Measurements from ENCODE around the gene NBAS. TPM values are rescaled to one million over a fixed set of nuclear protein-coding genes. Genes with fewer than 3 reads are reported as not detected.

NBAS gene
- total and polyA plus RNA-seq, 9 of the 15 experiments (the other 6 are each of a cell fraction or from before 2014, with no cell fraction given), result 15.3 to 94.4 (median 69.9) TPM

- no peak for TF ChIP-seq MLLT1 (IDR thresholded peaks at IDR 0.05)
- no peak; the same call in 1 of the 2 replicates for TF ChIP-seq GABPA (tag; conservative IDR thresholded peaks at IDR 0.05; ENCODE audit: low read depth)
- TF ChIP-seq EP400 (IDR thresholded peaks at IDR 0.05), result peak; percentile 36; the same call in 1 of the 2 replicates
- TF ChIP-seq MBD1 (CRISPR knock-in tag; IDR thresholded peaks at IDR 0.05), result no peak
- no peak for TF ChIP-seq SMARCE1 (IDR thresholded peaks at IDR 0.05)
- TF ChIP-seq L3MBTL2 (IDR thresholded peaks at IDR 0.05), result peak; percentile 75
- TF ChIP-seq POU5F1 (IDR thresholded peaks at IDR 0.05; ENCODE audit: borderline replicate concordance, low read depth, low read length, partially characterized antibody), result no peak
- TF ChIP-seq ZNF263 (CRISPR knock-in tag; IDR thresholded peaks at IDR 0.05; ENCODE audit: borderline replicate concordance), result no peak
- no peak for TF ChIP-seq ZNF561 (CRISPR knock-in tag; conservative IDR thresholded peaks at IDR 0.05)
- TF ChIP-seq IRF9 (tag; IDR thresholded peaks at IDR 0.05), result peak; percentile 35; the same call in 1 of the 2 replicates
- TF ChIP-seq YBX1 (IDR thresholded peaks at IDR 0.05), result no peak
- no peak for TF ChIP-seq IRF1 (CRISPR knock-in tag; IDR thresholded peaks at IDR 0.05; ENCODE audit: borderline replicate concordance)
- no peak for TF ChIP-seq ZNF444 (CRISPR knock-in tag; IDR thresholded peaks at IDR 0.05)
- TF ChIP-seq XRCC5 (IDR thresholded peaks at IDR 0.05; ENCODE audit: low read depth, low read length), result no peak
- TF ChIP-seq ZBTB2 (IDR thresholded peaks at IDR 0.05), result no peak
- TF ChIP-seq DPF2 (IDR thresholded peaks at IDR 0.05), result peak; percentile 15; the same call in 1 of the 2 replicates
- no peak for TF ChIP-seq TCF15 (CRISPR knock-in tag; IDR thresholded peaks at IDR 0.05)
- 0 out of 2 replicates have a peak, but pooled peaks have one; percentile 52 for TF ChIP-seq HDAC8 (tag; IDR thresholded peaks at IDR 0.05)
Observed at GRCh38 chr2:15563227-15564100, 2.3 kb upstream of the NBAS start (continued).

Measured in K562 (cell line).